Prostate gland (tissue), 2 donors: ENCODE results near the gene SH3TC1.

Source experiments
- CTCF ChIP-seq, 4 experiments: fragments of 200-600 bp in 2 of 4; fragments of 450-650 bp in 2 of 4; sonication (generic) in 2 of 4; IDR thresholded peaks; 1 replicate in 3 of 4; 2 replicates in 1 of 4; pipeline ENCODE4 v1.5.1; 2016 to 2019; ENCODE audit warnings: antibody characterized with exemption in 4 of 4, mild to moderate bottlenecking in 2 of 4, moderate library complexity in 2 of 4
- POLR2A ChIP-seq: fragments of 450-650 bp; IDR thresholded peaks from one replicate; pipeline ENCODE4 v1.6.1; 2016; ENCODE audit warnings: antibody characterized with exemption, mild to moderate bottlenecking
- POLR2AphosphoS5 ChIP-seq: sonication (generic); formaldehyde crosslinking; IDR thresholded peaks from one replicate; pipeline ENCODE4 v1.6.1; 2017; ENCODE audit warnings: antibody characterized with exemption

GRCh38 chr4:8244001-8244757, 45.1 kb downstream of the SH3TC1 start:
- TF ChIP-seq CTCF (IDR thresholded peaks at IDR 0.05) (no peak), POLR2A (no peak), POLR2AphosphoS5 (no peak)
